HUES64 (cell line): ENCODE results near the gene CERKL.

ENCODE experiments used
- H3K27ac ChIP-seq: 2 replicates; pipeline ENCODE4 v1.7.0; 2013; ENCODE audit warnings: low read depth, low read length, inconsistent platforms
- H3K27me3 ChIP-seq: 2 replicates; pipeline ENCODE4 v1.6.1; 2013; ENCODE audit warnings: mild to moderate bottlenecking, low read length; ENCODE audit not compliant: insufficient read depth
- H3K36me3 ChIP-seq: 2 replicates; pipeline ENCODE4 v1.6.1; 2013; ENCODE audit warnings: mild to moderate bottlenecking, low read length; ENCODE audit not compliant: insufficient read depth
- H3K4me1 ChIP-seq: 2 replicates; pipeline ENCODE4 v1.6.1; 2013; ENCODE audit warnings: mild to moderate bottlenecking, low read length, moderate library complexity; ENCODE audit not compliant: insufficient read depth
- H3K4me3 ChIP-seq: 2 replicates; pipeline ENCODE4 v1.5.1; 2013; ENCODE audit warnings: mild to moderate bottlenecking, low read length, moderate library complexity
- H3K9ac ChIP-seq: 2 replicates; pipeline ENCODE4 v1.6.1; 2013; ENCODE audit warnings: mild to moderate bottlenecking, low read depth, low read length
- H3K9me3 ChIP-seq: 2 replicates; pipeline ENCODE4 v1.6.1; 2013; ENCODE audit warnings: low read depth, low read length; ENCODE audit not compliant: insufficient read depth
- WGBS: fragments of 150-250, 120-280 bp; methylation state at CpG from one replicate; pipeline ENCODE4 v1.1.7; 2013; ENCODE audit warnings: missing lambda C conversion rate; 5-methylcytosine and 5-hydroxymethylcytosine counted together

CERKL gene

DNA sequence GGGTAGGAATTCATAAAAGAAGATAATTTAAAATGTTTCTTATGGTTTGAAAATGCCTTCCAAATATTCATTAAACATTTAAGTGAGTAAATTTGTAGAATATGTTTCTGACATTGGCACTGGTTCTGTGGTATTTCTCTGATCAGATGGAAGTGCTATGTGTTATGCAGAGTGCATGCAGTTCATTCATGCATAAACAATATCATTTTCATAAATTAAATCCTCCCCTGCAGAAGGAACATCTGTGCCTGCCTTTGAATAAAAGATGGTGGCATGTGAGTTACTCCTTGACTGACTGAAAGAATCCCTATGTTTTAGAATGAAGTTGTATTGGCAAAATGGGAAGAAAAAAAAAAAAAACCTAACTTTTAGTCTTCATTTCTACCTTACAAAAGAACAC, 17.6 kb upstream of the CERKL start:
- no peaks in the 10 kb centered on the region for H3K9me3 ChIP-seq
- no peak overlapping the region for H3K9ac ChIP-seq
- H3K27ac ChIP-seq = no peak overlapping the region
- H3K4me3 ChIP-seq = no peak overlapping the region
- H3K27me3 ChIP-seq = peaks cover 99% of the 10 kb centered on the region
- H3K4me1 ChIP-seq = no peaks in the 10 kb centered on the region
- H3K36me3 ChIP-seq = no peaks in the 10 kb centered on the region

DNA sequence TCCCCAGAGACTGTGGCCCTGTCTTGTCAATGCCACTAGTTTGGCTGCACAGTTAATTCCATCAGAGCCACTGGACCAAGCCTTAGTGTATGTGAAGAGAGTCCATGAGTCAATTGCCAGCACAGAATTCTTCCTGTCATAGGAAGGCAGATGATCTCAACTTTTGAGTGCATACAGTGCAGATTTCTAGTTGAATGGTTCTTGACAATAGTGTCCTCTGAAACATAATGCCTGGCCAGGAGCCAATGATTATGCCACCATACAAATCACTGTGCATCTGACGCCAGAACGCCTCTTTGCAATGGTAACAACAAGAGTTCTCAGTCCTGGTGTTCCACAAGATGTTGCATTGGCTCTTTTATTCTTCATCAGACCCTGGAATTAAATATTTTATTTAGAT, 16.3 kb upstream of the CERKL start:
- Histone ChIP-seq H3K4me3 (no peak overlapping the region), H3K9me3 (no peaks in the 10 kb centered on the region), H3K27me3 (peaks cover 99% of the 10 kb centered on the region), H3K9ac (no peak overlapping the region), H3K4me1 (no peaks in the 10 kb centered on the region), H3K27ac (no peak overlapping the region), H3K36me3 (no peaks in the 10 kb centered on the region)
- 73% methylated on average over 2 of the region's 2 CpGs for WGBS

DNA sequence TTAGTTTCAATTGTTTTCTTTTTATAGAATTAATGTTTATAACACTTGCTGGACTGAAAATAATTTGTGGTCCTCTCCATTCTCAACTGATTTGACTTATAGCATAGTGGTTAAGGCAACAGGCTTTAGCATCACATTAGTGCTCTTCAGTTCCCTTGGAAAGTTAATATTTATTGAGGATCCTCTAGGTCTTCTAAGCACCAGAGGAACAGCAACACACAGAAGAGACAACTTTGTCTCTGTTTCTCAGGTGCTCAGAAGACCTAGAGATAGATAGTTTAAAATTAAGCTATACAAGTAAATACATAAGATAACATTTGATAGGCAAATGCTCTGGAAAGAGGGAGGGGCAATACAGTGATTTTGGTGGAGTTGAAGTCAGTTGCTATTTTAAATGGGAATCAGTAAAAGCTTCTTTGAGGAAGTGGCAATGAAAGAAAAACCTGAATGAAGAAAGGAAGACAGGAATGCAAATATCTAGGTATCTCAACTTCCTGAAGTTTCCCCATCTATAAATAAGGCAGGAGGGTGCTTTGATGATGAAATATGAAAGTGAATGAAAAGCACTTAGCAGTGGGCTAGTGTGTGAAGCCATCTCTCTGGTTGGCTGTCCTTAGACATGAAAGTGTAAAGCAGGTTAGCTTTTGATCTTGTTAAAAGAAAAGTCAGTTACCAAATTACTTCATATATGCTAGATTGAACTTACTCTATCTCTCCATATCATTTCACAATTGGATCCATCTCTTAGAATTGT, 15.5 kb upstream of the CERKL start:
- Histone ChIP-seq H3K4me3 (no peak overlapping the region), H3K27me3 (peaks cover 99% of the 10 kb centered on the region)

DNA sequence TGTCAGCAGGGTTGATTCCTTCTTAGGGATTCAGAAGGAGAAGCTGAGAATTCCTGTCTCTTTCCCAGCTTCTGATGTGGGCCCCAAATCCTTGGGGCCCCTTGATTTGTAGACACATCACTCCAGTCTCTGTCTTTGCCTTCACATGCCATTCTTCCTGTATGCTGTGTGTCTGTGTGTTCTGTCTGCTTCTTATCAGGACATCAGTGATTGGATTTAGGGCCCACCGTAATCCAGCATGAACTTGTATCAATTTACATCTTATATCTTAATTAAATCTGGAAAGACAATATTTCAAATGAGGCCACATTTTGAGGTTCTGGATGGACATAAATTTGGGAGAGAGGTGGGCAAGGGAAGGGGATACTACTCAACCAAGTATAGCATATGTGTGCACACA, 13.7 kb upstream of the CERKL start:
- no peak overlapping the region for H3K27ac ChIP-seq
- no peak overlapping the region for H3K4me3 ChIP-seq
- H3K9me3 ChIP-seq = peaks cover 8% of the 10 kb centered on the region; the same call in 1 of the 2 replicates
- no peaks in the 10 kb centered on the region for H3K36me3 ChIP-seq
- no peak overlapping the region for H3K9ac ChIP-seq
- peaks cover 14% of the 10 kb centered on the region for H3K4me1 ChIP-seq
- H3K27me3 ChIP-seq = peaks cover 98% of the 10 kb centered on the region
- no CpG with 5 or more reads among the region's 1 CpG for WGBS

More for the DNA sequence above, 15.5 kb upstream of the CERKL start:
- Histone ChIP-seq H3K27ac (no peak overlapping the region), H3K36me3 (no peaks in the 10 kb centered on the region), H3K9ac (no peak overlapping the region), H3K9me3 (no peaks in the 10 kb centered on the region), H3K4me1 (peaks cover 6% of the 10 kb centered on the region)

DNA sequence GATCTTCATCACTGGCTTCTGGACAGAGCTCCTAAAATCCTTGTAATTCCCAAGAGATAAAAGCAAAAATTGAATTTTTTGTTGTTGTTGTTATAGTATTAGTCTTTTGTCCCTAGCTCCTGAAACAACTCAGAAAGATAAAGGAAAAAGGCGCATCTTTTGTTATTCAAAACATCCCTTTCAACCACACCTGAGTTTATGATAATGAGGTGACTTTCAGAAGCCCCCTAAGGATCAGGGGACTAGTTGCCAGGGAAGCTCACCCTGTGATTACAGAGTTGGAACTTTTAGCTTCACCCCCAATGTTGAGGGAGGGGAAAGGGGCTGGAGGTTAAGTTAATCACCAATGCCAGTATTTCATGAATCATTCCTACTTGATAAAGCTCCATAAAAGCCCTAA, 10.3 kb upstream of the CERKL start:
- peaks cover 14% of the 10 kb centered on the region for H3K4me1 ChIP-seq
- H3K27ac ChIP-seq = no peak overlapping the region
- H3K36me3 ChIP-seq = no peaks in the 10 kb centered on the region
- H3K27me3 ChIP-seq = peaks cover 77% of the 10 kb centered on the region
- peaks cover 9% of the 10 kb centered on the region; the same call in 1 of the 2 replicates for H3K9me3 ChIP-seq
- H3K4me3 ChIP-seq = no peak overlapping the region
- H3K9ac ChIP-seq = no peak overlapping the region
- no CpG with 5 or more reads among the region's 1 CpG for WGBS

DNA sequence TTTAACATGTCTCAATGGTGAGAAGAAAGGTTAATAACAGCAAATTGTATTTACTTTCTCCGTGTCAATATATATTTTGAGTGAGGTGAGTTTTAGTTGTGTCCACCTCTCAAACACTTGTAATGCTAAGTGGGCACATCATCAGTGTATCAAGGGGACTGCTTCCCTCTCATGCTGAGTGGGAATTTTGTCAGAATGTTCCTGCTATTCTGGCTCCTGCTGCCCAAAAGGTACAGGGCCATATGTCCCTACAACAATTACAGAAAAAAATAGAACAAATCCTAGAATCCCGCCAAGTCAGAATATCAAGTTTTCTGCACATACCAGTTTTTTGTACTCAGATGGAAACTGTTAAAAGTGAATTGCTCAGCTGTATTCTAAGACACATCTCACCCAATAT, 5.4 kb upstream of the CERKL start:
- no peak overlapping the region for H3K9ac ChIP-seq
- no peak overlapping the region for H3K4me3 ChIP-seq
- H3K27me3 ChIP-seq = peaks cover 78% of the 10 kb centered on the region
- no peak overlapping the region for H3K27ac ChIP-seq
- H3K4me1 ChIP-seq = peaks cover 7% of the 10 kb centered on the region
- H3K36me3 ChIP-seq = no peaks in the 10 kb centered on the region
- H3K9me3 ChIP-seq = peaks cover 9% of the 10 kb centered on the region; the same call in 1 of the 2 replicates
- 96% methylated on average over 2 of the region's 2 CpGs for WGBS

DNA sequence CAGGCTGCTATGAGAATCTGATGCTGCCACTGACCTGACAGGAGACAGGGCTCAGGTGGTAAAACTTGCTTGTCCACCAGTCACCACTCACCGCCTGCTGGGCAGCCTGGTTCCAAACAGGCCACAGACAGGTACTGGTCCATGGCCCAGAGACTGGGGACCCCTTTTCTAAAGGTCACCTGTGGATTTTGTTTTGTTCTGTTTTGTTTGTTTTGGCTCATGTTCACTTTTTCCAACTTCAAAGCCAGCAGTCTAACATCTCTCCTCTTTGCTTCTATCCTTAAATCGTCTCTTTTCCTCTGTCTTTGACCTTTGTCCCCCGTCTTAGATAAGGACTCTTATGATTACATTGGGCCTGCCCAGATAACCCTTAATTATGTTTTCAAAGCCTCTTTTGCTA, 3.3 kb upstream of the CERKL start:
- Histone ChIP-seq H3K36me3 (no peaks in the 10 kb centered on the region), H3K9me3 (no peaks in the 10 kb centered on the region), H3K9ac (no peak overlapping the region), H3K27ac (no peak overlapping the region), H3K4me3 (no peak overlapping the region), H3K4me1 (peaks cover 5% of the 10 kb centered on the region; the same call in 1 of the 2 replicates), H3K27me3 (peaks cover 80% of the 10 kb centered on the region)
- 83% methylated on average over 3 of the region's 3 CpGs for WGBS

DNA sequence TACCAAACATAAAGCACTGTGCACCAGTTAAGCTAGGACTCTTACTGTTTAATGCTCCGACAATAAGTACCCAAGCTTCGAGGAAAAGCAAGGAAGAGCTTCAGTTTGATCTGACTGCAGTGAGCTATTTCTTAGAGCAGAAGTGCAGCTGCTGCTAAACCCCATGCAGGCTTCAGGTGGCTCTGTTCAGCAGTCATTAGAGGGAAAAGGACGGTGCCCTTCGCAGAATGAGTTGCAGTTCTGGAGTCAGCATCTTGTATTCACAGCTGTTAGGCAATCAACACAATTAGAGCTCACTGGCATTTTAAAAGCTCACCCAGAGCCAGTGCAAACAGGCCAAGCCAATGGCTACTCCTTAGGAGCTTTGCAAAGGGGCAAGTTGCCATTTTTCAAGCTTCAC, 1.5 kb upstream of the CERKL start:
- H3K9me3 ChIP-seq = no peaks in the 10 kb centered on the region
- H3K4me3 ChIP-seq = no peak overlapping the region
- peaks cover 98% of the 10 kb centered on the region for H3K27me3 ChIP-seq
- 30% methylated on average over 4 of the region's 4 CpGs for WGBS
- no peak overlapping the region for H3K27ac ChIP-seq
- no peak overlapping the region for H3K9ac ChIP-seq
- H3K4me1 ChIP-seq = peaks cover 7% of the 10 kb centered on the region; the same call in 1 of the 2 replicates
- H3K36me3 ChIP-seq = no peaks in the 10 kb centered on the region

DNA sequence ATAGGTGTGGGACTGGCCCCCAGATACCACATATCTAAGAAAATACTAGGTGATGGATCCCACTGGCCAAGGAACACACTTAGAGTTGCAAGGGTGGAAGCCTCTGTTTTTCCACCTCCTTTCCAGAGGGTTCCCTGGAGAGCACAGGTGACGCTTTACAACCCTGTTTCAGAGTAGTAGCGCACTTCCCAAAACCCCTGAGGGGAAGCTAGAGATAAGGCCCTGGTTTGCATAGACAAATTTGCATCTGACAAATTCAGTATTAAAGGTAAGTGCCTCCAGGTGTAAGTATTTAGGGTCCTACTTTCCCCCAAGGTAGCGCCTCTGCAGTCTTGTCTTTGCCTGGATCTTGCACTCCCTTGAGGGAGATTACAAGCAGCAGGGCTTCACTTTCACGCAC, 474 bp upstream of the CERKL start:
- WGBS = 8% methylated on average over 4 of the region's 4 CpGs
- no peak overlapping the region for H3K27ac ChIP-seq
- H3K9ac ChIP-seq = no peak overlapping the region

DNA sequence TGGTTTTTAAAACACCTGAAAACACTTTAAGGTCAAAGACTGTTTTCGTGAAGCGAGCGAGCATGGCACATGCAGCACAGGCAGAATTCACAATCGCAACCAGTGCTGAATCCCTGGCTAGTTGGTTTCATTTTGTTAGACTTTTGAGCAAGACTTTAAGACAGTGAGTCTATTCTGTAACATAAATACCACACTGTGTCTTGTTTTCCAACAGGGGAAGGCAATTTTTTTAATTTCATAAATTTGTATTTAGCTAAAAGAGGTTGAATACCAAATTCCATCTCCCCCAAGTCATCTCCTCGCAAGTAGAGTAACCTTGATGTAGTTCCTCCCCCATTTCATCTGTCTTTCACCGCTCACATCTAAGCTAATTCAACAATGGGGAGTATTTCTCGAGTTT, 1.4 kb downstream of the CERKL start:
- Histone ChIP-seq H3K9ac (no peak overlapping the region), H3K9me3 (no peaks in the 10 kb centered on the region), H3K4me1 (peaks cover 7% of the 10 kb centered on the region; the same call in 1 of the 2 replicates), H3K27ac (no peak overlapping the region), H3K27me3 (peaks cover 96% of the 10 kb centered on the region), H3K4me3 (peak overlapping the region; percentile 74; the same call in 1 of the 2 replicates), H3K36me3 (no peaks in the 10 kb centered on the region)
- WGBS = 52% methylated on average over 5 of the region's 7 CpGs

More for the DNA sequence above, 474 bp upstream of the CERKL start:
- no peaks in the 10 kb centered on the region for H3K36me3 ChIP-seq
- peaks cover 7% of the 10 kb centered on the region; the same call in 1 of the 2 replicates for H3K4me1 ChIP-seq
- peaks cover 98% of the 10 kb centered on the region for H3K27me3 ChIP-seq
- H3K9me3 ChIP-seq = no peaks in the 10 kb centered on the region
- peak overlapping the region; percentile 74 for H3K4me3 ChIP-seq

DNA sequence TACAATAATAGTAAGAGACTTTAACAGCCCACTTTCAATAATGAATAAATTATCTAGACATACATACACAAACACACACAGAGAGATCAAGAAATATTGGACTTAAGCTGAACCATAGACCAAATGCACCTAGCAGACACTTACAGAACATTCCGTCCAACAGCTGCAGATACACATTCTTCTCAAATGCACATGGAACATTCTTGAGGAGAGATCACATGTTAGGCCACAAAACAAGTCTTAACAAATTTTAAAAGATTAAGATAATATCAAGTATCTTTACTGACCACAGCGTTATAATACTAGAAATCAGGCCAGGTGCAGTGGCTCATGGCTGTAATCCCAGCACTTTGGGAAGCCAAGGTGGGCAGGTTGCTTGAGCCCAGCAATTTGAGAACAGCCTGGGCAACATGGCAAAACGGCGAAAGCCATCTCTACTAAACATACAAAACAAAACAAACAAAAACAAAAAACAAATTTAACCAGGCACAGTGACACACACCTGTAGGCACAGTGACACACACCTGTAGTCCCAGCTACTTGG, 7.4 kb downstream of the CERKL start:
- H3K9me3 ChIP-seq = no peaks in the 10 kb centered on the region
- no peak overlapping the region for H3K9ac ChIP-seq
- no peak overlapping the region for H3K27ac ChIP-seq
- H3K27me3 ChIP-seq = peaks cover 43% of the 10 kb centered on the region
- no peaks in the 10 kb centered on the region for H3K36me3 ChIP-seq
- H3K4me3 ChIP-seq = no peak overlapping the region
- 88% methylated on average over 4 of the region's 4 CpGs for WGBS
- no peaks in the 10 kb centered on the region for H3K4me1 ChIP-seq
